Stomach (tissue), 9 donors: ENCODE results near the gene SEMA4A. TPM values are rescaled to one million over a fixed set of nuclear protein-coding genes. Genes with fewer than 3 reads are reported as not detected.
A peak's percentile ranks its signal among the peaks of the same experiment; 100 is the strongest.

Experiments
- DNase-seq, 2 donors: peaks; one replicate each; pipeline versions ENCODE4 v3.0.0 to v3.0.0-alpha.2; 2013 to 2019
- H3K27ac ChIP-seq, 5 donors: fragments of 200-600 bp in 4 of 5; sonication (generic) in 4 of 5; one replicate each; pipeline ENCODE4 v1.5.1; 2013 to 2019; ENCODE audit warnings: mild to moderate bottlenecking in 1 of 5, moderate library complexity in 1 of 5
- H3K27me3 ChIP-seq, 3 donors: fragments of 200-600 bp; sonication (generic); one replicate each; pipeline ENCODE4 v1.5.1; 2017 to 2019; ENCODE audit warnings: mixed run types in 1 of 3
- H3K36me3 ChIP-seq, 4 donors: fragments of 200-600 bp; sonication (generic); 1 replicate in 3 of 4; 2 replicates in 1 of 4; pipeline ENCODE4 v1.5.1; 2016 to 2019
- H3K4me1 ChIP-seq, 4 donors: fragments of 200-600 bp; sonication (generic); one replicate each; pipeline ENCODE4 v1.5.1; 2016 to 2019
- H3K4me3 ChIP-seq, 4 donors: fragments of 200-600 bp; sonication (generic) in 3 of 4; one replicate each; pipeline ENCODE4 v1.5.1; 2016 to 2019; ENCODE audit warnings: mild to moderate bottlenecking in 1 of 4
- H3K9me3 ChIP-seq, 4 donors: fragments of 200-600 bp; sonication (generic); one replicate each; pipeline ENCODE4 v1.5.1; 2016 to 2019
- EP300 ChIP-seq: sonication (generic); formaldehyde crosslinking; IDR thresholded peaks from one replicate; pipeline ENCODE4 v1.6.1; 2017; ENCODE audit warnings: antibody characterized with exemption
- POLR2A ChIP-seq, 4 donors: fragments of 450-650 bp; IDR thresholded peaks; one replicate each; pipeline ENCODE4 v1.6.1; 2016; ENCODE audit warnings: antibody characterized with exemption in 4 of 4, control low read depth in 2 of 4, mild to moderate bottlenecking in 1 of 4, moderate library complexity in 1 of 4
- POLR2AphosphoS5 ChIP-seq, 3 donors: sonication (generic); formaldehyde crosslinking; IDR thresholded peaks; one replicate each; pipeline ENCODE4 v1.6.1; 2016; ENCODE audit warnings: antibody characterized with exemption in 3 of 3
- WGBS, 5 donors: extraction: QIAGEN DNeasy Blood & Tissue Kit in 3 of 5; methylation state at CpG; one replicate each; pipeline versions ENCODE4 v1.1.5 to v1.1.7; 2013 to 2018; 5-methylcytosine and 5-hydroxymethylcytosine counted together
- intact Hi-C: fragments of 100-400 bp; cut with DNase I; formaldehyde crosslinking; loops from one replicate; pipeline ENCODE4 v1.15.1; 2023; ENCODE audit warnings: low total_unique reads
- polyA plus RNA-seq, 3 donors: library from polyadenylated mRNA; stranded (reverse); fragments of 200-250 nt; gene quantifications; one replicate each; pipeline ENCODE4 v1.2.3, GENCODE V29; 2013
- total RNA-seq, 5 donors: library from RNA; depleted of rRNA; stranded (reverse); fragments of >200 nt; gene quantifications; one replicate each; pipeline versions ENCODE4 v1.1.0 to v1.2.3, GENCODE V29; 2014 to 2016
- TF ChIP-seq, protein P1 (sequence below), 7 experiments: fragments of 450-650 bp in 4 of 7; fragments of 200-600 bp in 3 of 7; sonication (generic) in 3 of 7; IDR thresholded peaks; one replicate each; pipeline ENCODE4 v1.5.1; 2016 to 2019; ENCODE audit warnings: antibody characterized with exemption in 7 of 7, control low read depth in 2 of 7, mild to moderate bottlenecking in 1 of 7
- donor health status: healthy with polysubstance abuse.
- donor health status: Bipolar disorder and iron deficiency.
- donor health status: healthy.

Gene SEMA4A
- total and polyA plus RNA-seq, 8 donors, result 2.6 to 23.3 (median 6.8) TPM

DNA sequence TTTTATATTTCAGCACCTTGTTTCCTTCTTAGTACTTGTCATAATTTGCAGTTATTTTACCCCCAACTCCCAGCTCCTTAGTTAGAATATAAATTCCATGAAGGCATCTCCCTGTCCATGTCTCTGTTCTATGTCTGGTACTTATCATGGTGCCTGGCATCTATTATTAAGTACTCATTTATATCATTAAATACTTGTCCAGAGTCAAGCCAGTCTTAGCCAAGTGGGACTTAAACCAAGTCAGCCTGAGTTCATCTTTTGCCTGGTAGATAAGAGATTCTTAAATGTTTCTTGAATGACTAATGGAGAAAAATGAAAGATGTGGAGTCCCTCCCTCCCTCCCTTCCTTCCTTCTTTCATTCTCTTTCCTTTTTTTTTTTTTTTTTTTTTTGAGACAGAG, 49.9 kb downstream of the SEMA4A start:
- intact Hi-C loops, result no loop called here
- peaks cover 0 to 61% (median 7%) of the 10 kb centered on the region in 4 donors for H3K4me1 ChIP-seq
- H3K9me3 ChIP-seq, result no peaks in the 10 kb centered on the region
- no peaks in the 10 kb centered on the region for H3K27me3 ChIP-seq
- TF ChIP-seq EP300 (no peak), POLR2A (IDR thresholded peaks at IDR 0.05) (no peak), POLR2AphosphoS5 (IDR thresholded peaks at IDR 0.05) (no peak)
- TF ChIP-seq, protein P1, sequence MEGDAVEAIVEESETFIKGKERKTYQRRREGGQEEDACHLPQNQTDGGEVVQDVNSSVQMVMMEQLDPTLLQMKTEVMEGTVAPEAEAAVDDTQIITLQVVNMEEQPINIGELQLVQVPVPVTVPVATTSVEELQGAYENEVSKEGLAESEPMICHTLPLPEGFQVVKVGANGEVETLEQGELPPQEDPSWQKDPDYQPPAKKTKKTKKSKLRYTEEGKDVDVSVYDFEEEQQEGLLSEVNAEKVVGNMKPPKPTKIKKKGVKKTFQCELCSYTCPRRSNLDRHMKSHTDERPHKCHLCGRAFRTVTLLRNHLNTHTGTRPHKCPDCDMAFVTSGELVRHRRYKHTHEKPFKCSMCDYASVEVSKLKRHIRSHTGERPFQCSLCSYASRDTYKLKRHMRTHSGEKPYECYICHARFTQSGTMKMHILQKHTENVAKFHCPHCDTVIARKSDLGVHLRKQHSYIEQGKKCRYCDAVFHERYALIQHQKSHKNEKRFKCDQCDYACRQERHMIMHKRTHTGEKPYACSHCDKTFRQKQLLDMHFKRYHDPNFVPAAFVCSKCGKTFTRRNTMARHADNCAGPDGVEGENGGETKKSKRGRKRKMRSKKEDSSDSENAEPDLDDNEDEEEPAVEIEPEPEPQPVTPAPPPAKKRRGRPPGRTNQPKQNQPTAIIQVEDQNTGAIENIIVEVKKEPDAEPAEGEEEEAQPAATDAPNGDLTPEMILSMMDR (IDR thresholded peaks at IDR 0.05), result no peak
- DNase-seq, result no peak
- peaks cover 30 to 93% (median 88%) of the 10 kb centered on the region in 4 donors for H3K36me3 ChIP-seq
- peak overlapping the region in 1 of 5 donors; percentile 22 for H3K27ac ChIP-seq
- H3K4me3 ChIP-seq, result no peak overlapping the region

DNA sequence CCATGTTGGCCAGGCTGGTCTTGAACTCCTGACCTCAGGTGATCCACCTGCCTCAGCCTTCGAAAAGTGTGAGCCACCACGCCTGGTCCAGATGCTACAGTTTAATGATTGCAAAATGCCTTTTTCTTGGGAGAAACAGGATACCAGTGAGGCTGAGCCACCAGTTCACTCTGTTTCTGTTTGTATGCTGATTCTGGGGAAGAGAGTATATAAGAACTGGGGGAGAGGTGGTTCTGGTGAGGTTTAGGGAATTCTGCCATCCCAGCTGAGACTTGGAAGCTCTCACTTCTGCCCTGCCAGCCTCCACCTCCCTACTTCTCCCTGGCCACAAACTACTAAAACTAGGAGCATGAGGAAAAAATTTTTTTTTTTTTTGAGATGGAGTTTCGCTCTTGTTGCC, 51.3 kb downstream of the SEMA4A start:
- 85 to 96% (median 95%) methylated on average over 3 of the region's 3 CpGs for WGBS, 5 donors
- Histone ChIP-seq H3K9me3 (no peaks in the 10 kb centered on the region), H3K27me3 (no peaks in the 10 kb centered on the region), H3K4me1 (peaks cover 0 to 48% (median 7%) of the 10 kb centered on the region in 4 donors), H3K27ac (no peak overlapping the region), H3K4me3 (no peak overlapping the region), H3K36me3 (peaks cover 26 to 99% (median 93%) of the 10 kb centered on the region in 4 donors)
- no peak for TF ChIP-seq POLR2A (IDR thresholded peaks at IDR 0.05)
- no peak for TF ChIP-seq EP300
- TF ChIP-seq, protein P1 (IDR thresholded peaks at IDR 0.05), result no peak
- no peak for TF ChIP-seq POLR2AphosphoS5 (IDR thresholded peaks at IDR 0.05)
- intact Hi-C loops, result no loop called here
- DNase-seq, result no peak

DNA sequence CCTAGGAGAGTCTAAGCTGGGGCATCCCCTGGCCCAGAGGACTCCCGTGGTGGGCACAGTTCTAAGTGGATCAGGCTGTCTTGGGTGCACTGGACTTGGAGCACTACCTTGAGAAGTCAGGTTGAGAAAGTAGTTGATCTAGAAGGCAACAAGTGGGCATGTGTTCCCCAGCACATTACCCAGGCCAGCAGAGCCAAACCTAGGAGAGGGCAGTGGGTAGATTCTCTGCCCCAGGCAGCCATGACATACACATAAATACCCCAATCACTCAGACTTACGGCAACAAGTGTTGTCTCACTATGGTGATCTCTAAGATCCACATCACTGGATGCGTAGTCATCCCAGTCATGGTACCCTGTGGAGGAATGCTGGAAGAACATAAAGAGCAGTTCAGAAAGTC, 57.9 kb downstream of the SEMA4A start:
- no peaks in the 10 kb centered on the region for H3K9me3 ChIP-seq
- peaks cover 21 to 66% (median 55%) of the 10 kb centered on the region in 4 donors for H3K36me3 ChIP-seq
- DNase-seq, result no peak
- H3K4me1 ChIP-seq, result peaks cover 18 to 36% (median 27%) of the 10 kb centered on the region in 4 donors
- intact Hi-C loops, result no loop called here
- H3K27me3 ChIP-seq, result no peaks in the 10 kb centered on the region
- no peak for TF ChIP-seq POLR2AphosphoS5 (IDR thresholded peaks at IDR 0.05)
- no peak for TF ChIP-seq POLR2A (IDR thresholded peaks at IDR 0.05)
- TF ChIP-seq EP300, result no peak
- TF ChIP-seq, protein P1 (IDR thresholded peaks at IDR 0.05), result no peak
- H3K4me3 ChIP-seq, result no peak overlapping the region
- 92 to 100% (median 97%) methylated on average over 2 to 3 of the region's 3 CpGs for WGBS, 5 donors
- no peak overlapping the region for H3K27ac ChIP-seq

DNA sequence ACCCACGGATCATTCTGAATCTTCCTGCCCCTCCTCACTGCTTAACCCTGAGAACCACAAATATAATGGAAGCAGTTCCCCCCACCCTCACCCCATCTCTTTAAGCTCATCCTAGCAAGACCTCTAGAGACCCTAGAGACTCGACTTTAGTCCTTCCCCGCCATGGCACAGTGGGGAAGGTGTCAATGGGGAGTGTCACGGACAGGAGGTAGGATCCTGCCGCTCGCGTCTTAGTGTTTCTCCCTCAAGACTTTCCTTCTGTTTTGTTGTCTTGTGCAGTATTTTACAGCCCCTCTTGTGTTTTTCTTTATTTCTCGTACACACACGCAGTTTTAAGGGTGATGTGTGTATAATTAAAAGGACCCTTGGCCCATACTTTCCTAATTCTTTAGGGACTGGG, 58.7 kb downstream of the SEMA4A start:
- Histone ChIP-seq H3K4me3 (peak overlapping the region; percentile 55 to 71 (median 62)), H3K27me3 (no peaks in the 10 kb centered on the region), H3K27ac (peak overlapping the region in 4 of 5 donors; percentile 94 to 97 (median 96)), H3K36me3 (peaks cover 13 to 58% (median 48%) of the 10 kb centered on the region in 4 donors), H3K4me1 (peaks cover 18 to 39% (median 29%) of the 10 kb centered on the region in 4 donors), H3K9me3 (no peaks in the 10 kb centered on the region)
- TF ChIP-seq POLR2AphosphoS5 (IDR thresholded peaks at IDR 0.05), result no peak
- no peak for TF ChIP-seq POLR2A (IDR thresholded peaks at IDR 0.05)
- TF ChIP-seq, protein P1 (IDR thresholded peaks at IDR 0.05), result no peak
- TF ChIP-seq EP300, result no peak
- intact Hi-C loops, result no loop called here
- WGBS, 5 donors, result 79 to 84% (median 80%) methylated on average over 9 of the region's 9 CpGs
- DNase-seq, result no peak
